Peyer's patch (tissue), 4 donors: ENCODE measurements around the gene CHADL.

Source experiments
- CTCF ChIP-seq, 6 experiments: fragments of 450-650 bp in 4 of 6; fragments of 200-600 bp in 2 of 6; sonication (generic) in 1 of 6; IDR thresholded peaks; one replicate each; pipeline ENCODE4 v1.5.1; 2017 to 2019; ENCODE audit warnings: antibody characterized with exemption in 6 of 6, mild to moderate bottlenecking in 3 of 6, moderate library complexity in 1 of 6
- POLR2A ChIP-seq, 2 donors: fragments of 450-650 bp; IDR thresholded peaks; one replicate each; pipeline ENCODE4 v1.5.1; 2017; ENCODE audit warnings: antibody characterized with exemption in 2 of 2, mild to moderate bottlenecking in 2 of 2, moderate library complexity in 2 of 2

GRCh38 chr22:41217553-41218157 lies 23.1 kb downstream of the CHADL start:
- TF ChIP-seq CTCF (IDR thresholded peaks at IDR 0.05) (no peak), POLR2A (IDR thresholded peaks at IDR 0.05) (no peak)
